ENCODE data around the gene MAPKAPK2. TPM values are rescaled to one million over a fixed set of nuclear protein-coding genes. Genes with fewer than 3 reads are reported as not detected.

Gene MAPKAPK2
- total and polyA plus RNA-seq, 2 experiments from 2014 or later: 7.5 to 63.3 TPM

GRCh38 chr1:206729050-206729449 is 44.3 kb downstream of the MAPKAPK2 start:
- in situ Hi-C loops (cut with MboI): no loop called here
- Histone ChIP-seq H3K4me1 (ENCODE audit: insufficient read depth) (peaks cover 21% of the 10 kb centered on the region), H3K79me2 (ENCODE audit: insufficient read depth) (peaks cover 86% of the 10 kb centered on the region), H3K36me3 (ENCODE audit: low read depth) (peaks cover 14% of the 10 kb centered on the region), H3K4me3 (no peak overlapping the region), H3K9ac (no peak overlapping the region), H3K9me3 (ENCODE audit: low read depth) (no peaks in the 10 kb centered on the region), H2AFZ (no peak overlapping the region), H3F3A (ENCODE audit: insufficient read depth) (peaks cover 26% of the 10 kb centered on the region), H4K20me1 (ENCODE audit: insufficient read depth) (peaks cover 15% of the 10 kb centered on the region; the same call in 1 of the 2 replicates), H3K9me2 (ENCODE audit: insufficient read depth) (no peaks in the 10 kb centered on the region), H3K27ac (no peak overlapping the region), H3K27me3 (replicated peaks; ENCODE audit: insufficient read depth) (no peaks in the 10 kb centered on the region), H3K4me2 (ENCODE audit: unreplicated experiment) (no peak overlapping the region)
- no peak for DNase-seq
- TF ChIP-seq EZH2phosphoT487 (IDR thresholded peaks at IDR 0.05; ENCODE audit: insufficient read depth, low read depth) (no peak), EZH2 (IDR thresholded peaks at IDR 0.05; ENCODE audit: insufficient read depth, poor library complexity, severe bottlenecking) (no peak)
- WGBS, 2 experiments (ENCODE audit: low coverage in 1 of 2, low lambda C conversion rate in 2 of 2, missing lambda C conversion rate in 2 of 2): 81 to 83% methylated on average over 6 of the region's 6 CpGs

- 77 to 85% methylated on average over 3 of the region's 3 CpGs for WGBS, 2 experiments (ENCODE audit: low coverage in 1 of 2, low lambda C conversion rate in 2 of 2, missing lambda C conversion rate in 2 of 2)
Measured at GRCh38 chr1:206729507-206729906, 44.8 kb downstream of the MAPKAPK2 start.

GRCh38 chr1:206732508-206732907 is 47.8 kb downstream of the MAPKAPK2 start:
- in situ Hi-C loops (cut with MboI): no loop called here
- Histone ChIP-seq H4K20me1 (ENCODE audit: insufficient read depth) (no peaks in the 10 kb centered on the region), H3K4me3 (no peak overlapping the region), H3K27ac (no peak overlapping the region), H3K4me1 (ENCODE audit: insufficient read depth) (no peaks in the 10 kb centered on the region), H3K36me3 (ENCODE audit: low read depth) (peaks cover 26% of the 10 kb centered on the region), H3K9ac (no peak overlapping the region), H2AFZ (no peak overlapping the region), H3F3A (ENCODE audit: insufficient read depth) (no peaks in the 10 kb centered on the region; the same call in 1 of the 2 replicates), H3K79me2 (ENCODE audit: insufficient read depth) (peaks cover 52% of the 10 kb centered on the region), H3K27me3 (replicated peaks; ENCODE audit: insufficient read depth) (no peaks in the 10 kb centered on the region), H3K9me3 (ENCODE audit: low read depth) (no peaks in the 10 kb centered on the region), H3K4me2 (ENCODE audit: unreplicated experiment) (no peak overlapping the region), H3K9me2 (ENCODE audit: insufficient read depth) (no peaks in the 10 kb centered on the region)
- TF ChIP-seq EZH2phosphoT487 (IDR thresholded peaks at IDR 0.05; ENCODE audit: insufficient read depth, low read depth): no peak
- TF ChIP-seq EZH2 (IDR thresholded peaks at IDR 0.05; ENCODE audit: insufficient read depth, poor library complexity, severe bottlenecking): no peak
- WGBS, 2 experiments (ENCODE audit: low coverage in 1 of 2, low lambda C conversion rate in 2 of 2, missing lambda C conversion rate in 2 of 2): 88 to 90% methylated on average over 11 of the region's 11 CpGs
- DNase-seq: no peak

More at GRCh38 chr1:206729507-206729906, 44.8 kb downstream of the MAPKAPK2 start:
- H3K36me3 ChIP-seq (ENCODE audit: low read depth): peaks cover 14% of the 10 kb centered on the region
- H3K9ac ChIP-seq: no peak overlapping the region
- H3K27ac ChIP-seq: no peak overlapping the region
- no peaks in the 10 kb centered on the region for H3K9me3 ChIP-seq (ENCODE audit: low read depth)
- in situ Hi-C loops (cut with MboI): no loop called here
- H3F3A ChIP-seq (ENCODE audit: insufficient read depth): peaks cover 21% of the 10 kb centered on the region
- H3K4me2 ChIP-seq (ENCODE audit: unreplicated experiment): no peak overlapping the region
- H3K79me2 ChIP-seq (ENCODE audit: insufficient read depth): peaks cover 82% of the 10 kb centered on the region
- no peak for DNase-seq
- no peak overlapping the region for H2AFZ ChIP-seq
- no peak overlapping the region for H3K4me3 ChIP-seq
- TF ChIP-seq EZH2 (IDR thresholded peaks at IDR 0.05; ENCODE audit: insufficient read depth, poor library complexity, severe bottlenecking) (no peak), EZH2phosphoT487 (IDR thresholded peaks at IDR 0.05; ENCODE audit: insufficient read depth, low read depth) (no peak)
- H3K4me1 ChIP-seq (ENCODE audit: insufficient read depth): peaks cover 16% of the 10 kb centered on the region
- H4K20me1 ChIP-seq (ENCODE audit: insufficient read depth): peaks cover 15% of the 10 kb centered on the region; the same call in 1 of the 2 replicates
- no peaks in the 10 kb centered on the region for H3K27me3 ChIP-seq (replicated peaks; ENCODE audit: insufficient read depth)
- H3K9me2 ChIP-seq (ENCODE audit: insufficient read depth): no peaks in the 10 kb centered on the region

GRCh38 chr1:206732992-206733391 is 48.3 kb downstream of the MAPKAPK2 start:
- in situ Hi-C loops (cut with MboI): no loop called here
- H3K36me3 ChIP-seq (ENCODE audit: low read depth): peaks cover 26% of the 10 kb centered on the region

More at GRCh38 chr1:206732992-206733391, 48.3 kb downstream of the MAPKAPK2 start:
- H3K4me3 ChIP-seq: no peak overlapping the region
- no peak for DNase-seq
- 94 to 97% methylated on average over 11 of the region's 11 CpGs for WGBS, 2 experiments (ENCODE audit: low coverage in 1 of 2, low lambda C conversion rate in 2 of 2, missing lambda C conversion rate in 2 of 2)
- peaks cover 47% of the 10 kb centered on the region for H3K79me2 ChIP-seq (ENCODE audit: insufficient read depth)
- H4K20me1 ChIP-seq (ENCODE audit: insufficient read depth): no peaks in the 10 kb centered on the region
- no peaks in the 10 kb centered on the region for H3K9me3 ChIP-seq (ENCODE audit: low read depth)
- no peaks in the 10 kb centered on the region for H3K27me3 ChIP-seq (replicated peaks; ENCODE audit: insufficient read depth)
- TF ChIP-seq EZH2phosphoT487 (IDR thresholded peaks at IDR 0.05; ENCODE audit: insufficient read depth, low read depth) (no peak), EZH2 (IDR thresholded peaks at IDR 0.05; ENCODE audit: insufficient read depth, poor library complexity, severe bottlenecking) (no peak)
- H3K27ac ChIP-seq: no peak overlapping the region
- H3K4me1 ChIP-seq (ENCODE audit: insufficient read depth): no peaks in the 10 kb centered on the region
- H2AFZ ChIP-seq: no peak overlapping the region
- H3K9ac ChIP-seq: no peak overlapping the region
- H3K9me2 ChIP-seq (ENCODE audit: insufficient read depth): no peaks in the 10 kb centered on the region
- H3K4me2 ChIP-seq (ENCODE audit: unreplicated experiment): no peak overlapping the region
- no peaks in the 10 kb centered on the region; the same call in 1 of the 2 replicates for H3F3A ChIP-seq (ENCODE audit: insufficient read depth)

Data from GM23248 (cell line).